ENCODE results near the gene HOXB3. TPM values are rescaled to one million over a fixed set of nuclear protein-coding genes. Genes with fewer than 3 reads are reported as not detected.

HOXB3 gene
- total RNA-seq, 1 experiment from 2014 or later: 6.8 TPM

DNA sequence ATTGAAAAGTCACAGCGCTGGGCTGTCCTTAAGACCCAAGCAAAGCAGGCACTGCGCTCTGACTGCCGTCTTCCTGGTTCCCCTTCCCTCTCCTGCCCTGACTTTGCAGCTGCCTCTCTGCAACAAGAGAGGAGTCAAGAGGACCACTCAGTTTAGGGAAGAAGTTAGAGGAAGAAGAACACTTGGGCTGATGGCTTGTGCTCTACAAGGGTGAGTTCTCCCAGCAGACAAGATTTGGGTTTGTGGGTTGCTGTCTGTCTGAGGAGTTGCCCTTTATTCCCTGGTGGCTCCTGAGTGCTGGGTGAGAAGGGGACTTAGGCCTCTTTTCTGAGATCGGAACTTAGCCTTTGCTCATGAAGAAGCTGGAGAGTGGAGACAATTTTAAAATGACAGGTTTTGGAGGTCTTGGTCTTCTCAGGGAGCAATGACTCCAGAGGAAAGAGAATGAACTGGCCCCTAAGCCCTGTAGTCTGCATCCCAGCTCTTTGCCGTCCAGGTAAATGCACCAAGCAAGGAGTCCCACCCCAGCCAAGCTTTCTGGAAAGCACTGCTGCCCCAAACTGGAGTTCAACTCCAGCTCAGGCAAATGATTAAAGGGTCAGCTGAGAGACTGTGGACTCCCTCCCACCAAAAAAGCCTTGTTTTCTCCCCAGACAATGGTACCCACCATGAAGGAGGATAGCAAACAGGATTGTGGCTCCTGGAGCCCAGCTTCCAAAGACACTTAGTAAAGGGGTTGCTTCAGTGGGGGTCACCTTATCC is 38.8 kb upstream of the HOXB3 start:
- Histone ChIP-seq H3K4me3 (ENCODE audit: insufficient read depth, low read depth, low read length) (no peak overlapping the region), H3K27me3 (ENCODE audit: control insufficient read depth, insufficient read depth, low read length) (peaks cover 100% of the 10 kb centered on the region), H3K36me3 (replicated peaks; ENCODE audit: control insufficient read depth, insufficient read depth, low read length) (no peaks in the 10 kb centered on the region)
- no peak for DNase-seq

DNA sequence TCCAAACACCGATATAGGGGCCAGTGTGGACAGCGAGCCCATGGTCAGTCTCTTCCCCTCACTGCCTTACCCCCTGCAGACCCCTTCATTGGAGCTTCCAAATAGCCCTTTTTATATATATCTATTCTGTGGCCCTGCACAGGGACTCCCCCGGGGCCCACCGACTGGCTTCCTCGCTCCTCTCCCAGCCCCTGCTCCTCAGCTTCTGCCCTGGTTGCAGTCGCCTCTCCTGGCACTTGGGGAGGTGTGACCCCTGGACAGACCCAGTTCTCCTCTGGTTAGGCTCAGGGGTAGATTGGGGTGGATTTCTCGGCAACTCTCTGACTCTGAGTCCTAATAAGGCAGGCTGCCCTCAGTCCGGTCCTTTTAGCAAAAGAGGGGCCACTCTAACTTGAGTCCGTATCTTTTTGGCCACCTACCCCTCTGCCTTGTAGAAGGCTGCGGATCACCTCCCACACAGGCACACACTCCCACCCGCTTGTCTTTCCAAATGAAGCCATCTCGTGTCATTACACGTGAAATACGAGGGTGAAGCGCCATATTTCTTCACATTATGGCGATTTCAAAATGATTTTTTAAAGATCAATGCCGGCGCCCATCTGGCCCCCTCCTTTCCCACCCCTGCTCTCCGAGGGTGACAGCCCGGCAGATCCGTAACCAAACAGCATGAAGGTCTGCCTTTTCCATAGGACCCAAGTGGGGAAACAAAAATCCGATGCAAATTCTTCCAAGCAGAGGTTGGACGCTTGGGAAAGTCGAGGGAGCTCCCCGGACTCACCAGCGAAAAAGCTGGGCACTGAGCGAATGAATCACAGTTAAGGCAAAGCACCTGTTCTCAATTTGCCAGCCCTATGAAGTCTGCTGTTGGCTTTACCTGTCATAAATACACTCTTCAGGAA is 37.8 kb upstream of the HOXB3 start:
- no peak overlapping the region for H3K4me3 ChIP-seq (ENCODE audit: insufficient read depth, low read depth, low read length)
- no peaks in the 10 kb centered on the region for H3K36me3 ChIP-seq (replicated peaks; ENCODE audit: control insufficient read depth, insufficient read depth, low read length)
- DNase-seq: no peak
- peaks cover 100% of the 10 kb centered on the region for H3K27me3 ChIP-seq (ENCODE audit: control insufficient read depth, insufficient read depth, low read length)

DNA sequence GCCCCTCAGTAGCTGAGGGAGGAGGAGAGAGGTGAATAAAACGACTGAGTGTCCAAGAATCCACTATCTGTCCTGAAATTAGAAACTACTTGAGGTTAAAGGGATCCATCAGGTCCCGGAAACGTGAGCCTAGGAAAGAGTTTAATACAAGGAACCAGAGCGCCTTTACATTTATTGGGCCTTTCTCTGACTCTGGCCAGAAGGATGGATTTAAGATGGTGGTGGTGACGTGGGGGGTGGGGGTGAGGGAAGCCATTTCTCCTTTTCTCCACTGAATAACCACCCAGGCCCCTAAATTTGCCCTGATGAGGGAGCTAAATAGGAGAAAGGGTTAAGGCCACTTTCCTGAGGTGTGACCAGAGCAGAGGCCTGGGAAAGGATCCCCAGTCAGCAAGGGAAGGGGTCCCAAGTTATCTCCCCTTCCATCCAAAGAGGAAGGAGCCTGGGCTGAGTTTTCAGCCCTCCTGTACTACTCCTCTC is 37.1 kb upstream of the HOXB3 start:
- no peak overlapping the region for H3K4me3 ChIP-seq (ENCODE audit: insufficient read depth, low read depth, low read length)
- H3K27me3 ChIP-seq (ENCODE audit: control insufficient read depth, insufficient read depth, low read length): peaks cover 100% of the 10 kb centered on the region
- no peak for DNase-seq
- H3K36me3 ChIP-seq (replicated peaks; ENCODE audit: control insufficient read depth, insufficient read depth, low read length): no peaks in the 10 kb centered on the region

DNA sequence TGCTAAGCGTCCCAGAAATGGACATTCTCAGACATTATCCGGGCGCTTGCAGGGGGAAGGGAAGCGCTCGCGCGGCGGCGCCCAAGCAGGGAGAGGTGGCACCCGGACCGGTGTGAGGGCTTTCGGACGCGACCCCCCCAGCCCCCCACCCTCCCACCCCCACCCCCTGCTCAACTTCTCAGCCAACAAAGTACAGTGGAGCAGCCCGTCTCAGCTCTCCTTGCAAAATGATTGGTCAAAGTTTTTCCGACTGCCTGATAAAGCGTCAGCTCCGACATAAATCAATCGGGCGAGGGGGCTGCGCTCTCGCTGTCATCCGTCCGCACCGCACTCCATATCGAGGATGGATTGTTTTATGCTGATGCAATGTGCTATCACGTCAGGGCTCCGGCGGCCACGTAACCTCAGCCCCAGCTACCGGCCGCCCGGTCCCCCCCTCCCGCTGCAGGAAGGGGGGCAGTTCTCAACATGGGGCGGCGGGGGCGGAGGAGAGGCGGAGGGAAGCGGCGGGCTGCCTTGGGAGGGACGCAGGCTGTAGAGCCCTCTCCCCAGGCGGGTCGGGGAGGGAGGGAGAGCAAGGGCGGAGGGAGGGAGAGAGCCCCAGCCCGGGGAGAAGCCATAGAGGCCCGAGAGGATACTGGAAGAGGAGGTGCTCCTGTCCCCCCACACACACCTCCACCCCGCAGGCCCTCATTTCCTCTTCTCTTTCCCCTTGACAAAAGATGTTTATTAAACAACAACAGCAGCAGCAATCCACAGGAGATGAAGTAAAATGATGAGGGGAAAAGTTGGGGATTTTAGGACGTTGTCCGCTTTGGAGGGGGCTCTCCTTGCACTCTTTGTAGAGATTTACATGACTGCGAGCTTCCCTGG is 36.4 kb upstream of the HOXB3 start, which contains the start of gene HOXB9:
HOXB9 (minus strand) TSS at position 114 of the 873 bp plus-strand sequence; CDS start at position 25, 89 bp downstream.
- Histone ChIP-seq H3K27me3 (ENCODE audit: control insufficient read depth, insufficient read depth, low read length) (peaks cover 100% of the 10 kb centered on the region), H3K36me3 (replicated peaks; ENCODE audit: control insufficient read depth, insufficient read depth, low read length) (no peaks in the 10 kb centered on the region), H3K4me3 (ENCODE audit: insufficient read depth, low read depth, low read length) (peak within 1 kb of the TSS; percentile 8; the same call in 1 of the 2 replicates)
- DNase-seq: peak; percentile 88

DNA sequence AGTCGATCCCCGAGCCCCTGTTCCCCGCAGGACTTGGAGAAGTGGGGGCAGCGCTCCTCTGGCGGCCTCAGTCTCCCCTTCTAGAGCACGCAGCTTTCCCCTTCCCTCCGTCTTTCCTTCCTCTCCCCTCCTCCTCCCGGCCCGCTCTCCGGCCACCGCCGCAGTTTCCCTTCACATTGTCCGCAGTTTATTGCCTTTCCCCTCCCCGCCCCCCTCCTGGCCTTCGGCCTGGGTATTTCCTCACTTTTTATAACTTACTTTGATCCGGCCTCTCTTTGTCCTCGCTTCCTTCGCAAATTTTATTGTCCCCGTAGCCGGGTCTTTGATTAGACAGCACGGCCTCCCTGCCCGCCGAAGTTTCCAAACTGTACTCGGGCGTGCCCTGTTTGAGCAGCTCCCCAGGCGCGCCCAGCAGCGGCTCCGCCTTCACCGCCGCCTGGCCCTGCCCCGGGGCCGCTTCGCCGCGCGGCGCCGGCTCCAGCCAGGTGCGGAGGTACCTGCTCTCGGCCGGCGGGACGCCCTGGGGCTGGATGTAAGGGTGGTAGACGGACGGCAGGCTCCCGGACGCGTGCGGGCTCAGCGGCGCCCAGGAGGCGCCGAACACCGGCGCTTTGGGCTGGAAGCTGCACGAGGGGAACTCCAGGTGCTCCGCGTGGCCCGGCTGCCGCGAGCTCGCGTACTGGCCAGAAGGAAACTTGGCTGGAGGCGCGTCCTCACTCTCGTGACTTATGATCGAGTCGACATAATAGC is 35.6 kb upstream of the HOXB3 start:
- peak overlapping the region; percentile 8; the same call in 1 of the 2 replicates for H3K4me3 ChIP-seq (ENCODE audit: insufficient read depth, low read depth, low read length)
- peak; percentile 92 for DNase-seq
- no peaks in the 10 kb centered on the region for H3K36me3 ChIP-seq (replicated peaks; ENCODE audit: control insufficient read depth, insufficient read depth, low read length)
- H3K27me3 ChIP-seq (ENCODE audit: control insufficient read depth, insufficient read depth, low read length): peaks cover 100% of the 10 kb centered on the region

DNA sequence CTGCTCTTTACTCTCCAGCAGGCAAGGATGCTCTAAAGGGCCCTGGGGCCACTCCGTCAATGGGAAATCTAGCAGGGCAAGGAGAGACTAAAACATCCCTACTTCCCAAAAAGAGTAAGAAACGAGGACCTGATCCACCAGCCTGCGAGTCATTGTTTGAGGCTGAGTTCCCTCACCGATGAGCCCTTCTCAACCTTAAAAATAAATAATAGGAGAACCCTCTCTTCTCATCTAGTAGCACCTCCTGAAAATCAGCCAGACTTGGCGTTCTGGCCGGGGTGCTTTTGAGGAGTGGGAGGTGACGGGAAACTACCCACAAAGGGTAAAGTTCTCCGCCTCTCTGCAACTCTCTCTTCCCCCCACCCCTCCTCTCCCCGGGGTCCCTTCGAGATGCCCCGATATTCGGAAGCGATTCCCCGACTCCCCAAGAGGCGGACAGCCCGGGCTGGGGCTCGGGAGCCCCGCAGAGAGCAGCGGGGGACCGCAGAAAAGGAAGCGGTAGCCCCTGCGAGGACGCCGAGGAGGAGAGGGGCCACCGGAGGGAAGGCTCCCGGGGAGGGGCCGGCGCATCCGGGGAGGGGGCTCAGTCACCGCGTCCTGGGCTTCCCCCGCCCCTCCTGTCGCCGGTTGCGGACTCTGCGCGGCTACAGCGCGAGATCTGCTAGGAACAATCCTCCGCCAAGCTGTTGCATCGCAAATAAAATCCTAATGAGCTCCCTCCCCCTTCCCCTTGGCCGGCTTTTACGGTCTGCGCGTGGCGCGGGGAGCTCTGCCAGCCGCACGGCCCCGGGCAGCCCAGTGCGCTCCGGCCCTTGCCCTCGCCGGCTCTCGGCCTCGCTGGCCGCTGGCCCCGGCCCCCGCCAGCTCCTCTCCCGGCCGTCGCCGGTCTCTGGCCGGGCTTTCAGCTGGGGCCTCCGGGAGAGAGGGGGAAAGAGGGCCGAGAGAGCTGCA is 34.8 kb upstream of the HOXB3 start:
- DNase-seq: peak; percentile 91
- no peaks in the 10 kb centered on the region for H3K36me3 ChIP-seq (replicated peaks; ENCODE audit: control insufficient read depth, insufficient read depth, low read length)
- peaks cover 100% of the 10 kb centered on the region for H3K27me3 ChIP-seq (ENCODE audit: control insufficient read depth, insufficient read depth, low read length)
- H3K4me3 ChIP-seq (ENCODE audit: insufficient read depth, low read depth, low read length): peak overlapping the region; percentile 8; the same call in 1 of the 2 replicates

DNA sequence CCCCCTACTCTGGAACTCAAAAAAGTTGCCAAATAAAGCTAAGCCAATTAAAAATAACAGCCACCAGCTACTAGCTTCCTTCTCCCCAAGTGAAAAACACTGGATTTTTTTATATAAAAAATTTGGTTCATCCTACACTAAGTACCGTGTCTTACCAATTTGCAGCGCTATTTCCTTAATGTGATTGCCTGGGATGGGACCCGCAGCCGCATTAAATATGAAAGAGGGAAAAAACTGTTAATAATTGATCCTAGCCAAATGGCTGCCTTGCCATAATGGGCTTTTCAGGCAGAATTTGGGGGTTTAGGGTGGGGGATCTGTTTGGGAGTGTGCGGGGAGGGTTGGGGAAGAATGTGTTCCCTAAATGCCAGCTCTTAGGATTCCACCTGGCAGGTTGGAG is 34.1 kb upstream of the HOXB3 start:
- no peak overlapping the region for H3K4me3 ChIP-seq (ENCODE audit: insufficient read depth, low read depth, low read length)

DNA sequence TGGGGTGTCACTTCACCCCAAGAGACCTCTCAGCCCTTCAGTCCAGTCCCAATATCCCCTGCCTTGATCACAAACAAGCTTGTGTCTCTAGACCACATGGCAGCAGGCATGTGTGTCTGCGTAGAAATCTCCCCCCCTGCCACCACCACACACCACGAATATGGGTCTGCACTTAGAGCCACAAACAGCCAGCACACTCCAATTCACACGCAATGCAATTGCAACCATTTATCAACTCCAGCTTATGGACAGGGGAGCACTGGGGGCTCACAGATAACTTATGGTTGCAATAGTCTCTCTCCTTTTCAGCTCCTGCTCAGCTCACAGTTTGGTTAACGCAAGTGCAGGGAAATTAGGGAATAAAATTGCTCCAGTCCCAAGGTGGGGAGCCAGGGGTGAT is 33.5 kb upstream of the HOXB3 start:
- no peak for DNase-seq
- H3K4me3 ChIP-seq (ENCODE audit: insufficient read depth, low read depth, low read length): no peak overlapping the region
- peaks cover 100% of the 10 kb centered on the region for H3K27me3 ChIP-seq (ENCODE audit: control insufficient read depth, insufficient read depth, low read length)
- no peaks in the 10 kb centered on the region for H3K36me3 ChIP-seq (replicated peaks; ENCODE audit: control insufficient read depth, insufficient read depth, low read length)

More for the DNA sequence above, 34.1 kb upstream of the HOXB3 start:
- Histone ChIP-seq H3K27me3 (ENCODE audit: control insufficient read depth, insufficient read depth, low read length) (peaks cover 100% of the 10 kb centered on the region), H3K36me3 (replicated peaks; ENCODE audit: control insufficient read depth, insufficient read depth, low read length) (no peaks in the 10 kb centered on the region)
- no peak for DNase-seq

DNA sequence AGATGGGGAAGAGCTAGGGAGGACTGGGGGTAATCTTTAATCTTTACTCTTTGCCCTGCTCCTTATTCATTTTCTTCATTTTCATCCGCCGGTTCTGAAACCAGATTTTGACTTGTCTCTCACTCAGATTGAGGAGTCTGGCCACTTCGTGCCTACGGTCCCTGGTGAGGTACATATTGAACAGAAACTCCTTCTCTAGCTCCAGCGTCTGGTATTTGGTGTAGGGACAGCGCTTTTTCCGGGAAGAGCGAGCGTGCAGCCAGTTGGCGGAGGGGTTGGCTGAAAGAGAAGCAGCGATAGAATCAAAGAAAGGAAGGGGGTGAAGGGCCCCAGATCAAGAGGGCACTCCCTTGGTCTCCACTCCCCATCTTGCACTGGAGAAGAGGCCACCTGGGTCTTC is 32.8 kb upstream of the HOXB3 start:
- DNase-seq: no peak
- Histone ChIP-seq H3K36me3 (replicated peaks; ENCODE audit: control insufficient read depth, insufficient read depth, low read length) (no peaks in the 10 kb centered on the region), H3K4me3 (ENCODE audit: insufficient read depth, low read depth, low read length) (no peak overlapping the region)

DNA sequence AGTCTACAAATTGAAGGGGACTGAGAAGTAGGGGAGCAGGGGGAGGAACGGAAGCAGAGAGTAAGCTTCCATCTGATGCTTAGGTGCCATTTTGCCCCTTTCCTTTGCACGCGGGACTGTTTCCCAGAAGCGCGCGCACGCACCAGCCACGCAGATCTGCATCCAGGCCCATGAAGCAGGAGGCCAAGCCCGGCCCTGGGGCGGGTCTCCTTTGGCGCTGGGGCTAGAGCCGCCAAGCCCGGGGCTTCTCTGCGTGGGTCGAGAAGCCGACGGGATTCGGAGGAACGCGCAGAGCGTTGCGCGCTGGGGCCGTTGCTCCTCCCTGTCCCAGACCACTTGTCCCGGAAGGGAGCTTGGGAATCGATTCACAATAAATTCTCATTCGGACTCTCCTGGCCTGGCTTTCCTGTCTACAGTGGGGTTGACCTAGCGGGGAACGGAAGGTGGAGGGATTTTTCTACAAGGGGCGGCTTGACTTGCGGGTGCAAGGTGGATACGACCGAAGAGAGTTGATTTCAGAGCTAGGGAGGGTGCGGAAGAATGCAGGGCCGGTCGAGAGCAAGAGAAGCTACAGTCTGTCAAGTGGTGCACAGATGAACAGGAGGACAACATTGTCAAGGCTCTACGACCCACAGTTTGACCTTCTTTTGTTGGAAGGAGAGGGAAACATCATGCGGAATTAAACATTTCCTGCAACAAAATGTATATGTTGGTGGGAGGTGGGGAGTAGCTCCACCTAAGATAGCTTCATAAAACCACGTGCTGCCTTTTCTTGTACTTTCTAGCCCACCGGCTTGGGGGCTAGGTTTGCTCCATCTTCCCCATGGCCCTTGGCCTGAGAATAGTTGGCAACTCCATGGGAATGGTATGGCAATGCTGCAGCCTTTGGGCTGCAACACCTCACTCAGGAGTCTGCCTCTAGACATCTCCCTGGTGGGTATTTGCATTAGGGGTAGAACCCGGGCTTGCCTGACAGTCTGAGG is 31.7 kb upstream of the HOXB3 start:
- Histone ChIP-seq H3K4me3 (ENCODE audit: insufficient read depth, low read depth, low read length) (no peak overlapping the region), H3K27me3 (ENCODE audit: control insufficient read depth, insufficient read depth, low read length) (peaks cover 99% of the 10 kb centered on the region), H3K36me3 (replicated peaks; ENCODE audit: control insufficient read depth, insufficient read depth, low read length) (no peaks in the 10 kb centered on the region)
- no peak for DNase-seq

More for the DNA sequence above, 32.8 kb upstream of the HOXB3 start:
- peaks cover 99% of the 10 kb centered on the region for H3K27me3 ChIP-seq (ENCODE audit: control insufficient read depth, insufficient read depth, low read length)

DNA sequence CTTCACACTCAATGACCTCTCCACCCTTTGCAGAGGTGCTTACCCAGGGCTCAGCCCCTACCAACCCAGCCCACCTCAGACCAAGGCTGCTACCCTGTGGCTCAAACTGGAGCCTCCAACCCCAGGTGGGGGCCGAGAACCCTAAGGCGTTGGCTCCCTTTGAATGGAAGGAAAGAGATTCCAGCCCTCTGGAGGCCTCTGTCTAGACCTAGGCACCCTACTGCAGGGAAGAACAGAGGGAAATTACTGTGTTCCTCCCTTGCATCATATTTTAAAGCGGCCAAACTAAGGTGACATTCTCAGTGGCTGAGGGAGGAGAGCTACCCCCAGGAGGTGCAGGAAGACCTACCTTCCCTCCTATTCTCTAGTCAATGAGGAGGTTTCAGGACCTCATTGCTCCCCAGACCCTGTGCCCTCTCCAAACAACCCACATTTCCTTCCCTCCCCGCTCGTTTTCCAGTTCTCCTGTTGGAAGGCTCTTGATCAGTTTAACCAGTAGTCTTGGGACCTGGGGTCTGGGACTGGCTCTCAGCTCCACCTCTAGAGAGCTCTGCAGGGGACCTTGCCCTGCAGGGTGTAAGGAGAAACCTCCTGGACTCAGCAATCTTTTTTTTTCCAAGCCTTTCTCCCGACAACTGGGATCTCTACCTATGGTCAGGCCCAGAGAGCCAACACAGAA is 30.6 kb upstream of the HOXB3 start:
- peaks cover 99% of the 10 kb centered on the region for H3K27me3 ChIP-seq (ENCODE audit: control insufficient read depth, insufficient read depth, low read length)
- H3K4me3 ChIP-seq (ENCODE audit: insufficient read depth, low read depth, low read length): no peak overlapping the region
- H3K36me3 ChIP-seq (replicated peaks; ENCODE audit: control insufficient read depth, insufficient read depth, low read length): no peaks in the 10 kb centered on the region
- no peak for DNase-seq
